GM23248 (cell line): Measurements from ENCODE around the gene FDX1. TPM values are rescaled to one million over a fixed set of nuclear protein-coding genes. Genes with fewer than 3 reads are reported as not detected.

ENCODE experiments used
- DNase-seq: peaks from one replicate; pipeline ENCODE4 v3.0.0-alpha.2; 2015
- H2AFZ ChIP-seq: fragments of 200-600 bp; sonication (generic); 2 replicates; pipeline ENCODE4 v1.6.1; 2016; ENCODE audit warnings: antibody characterized with exemption
- H3F3A ChIP-seq: fragments of 200-600 bp; sonication (generic); 2 replicates; pipeline ENCODE4 v1.6.1; 2016; ENCODE audit warnings: mild to moderate bottlenecking, antibody characterized with exemption, mixed run types; ENCODE audit not compliant: insufficient read depth
- H3K27ac ChIP-seq: fragments of 200-600 bp; sonication (generic); 2 replicates; pipeline ENCODE4 v1.5.1; 2016; ENCODE audit warnings: mild to moderate bottlenecking
- H3K27me3 ChIP-seq: fragments of 200-600 bp; sonication (generic); replicated peaks from 2 replicates; pipeline ENCODE4 v1.6.1; 2016; ENCODE audit warnings: mild to moderate bottlenecking; ENCODE audit not compliant: insufficient read depth
- H3K36me3 ChIP-seq: fragments of 200-600 bp; sonication (generic); 2 replicates; pipeline ENCODE4 v1.6.1; 2016; ENCODE audit warnings: low read depth, mild to moderate bottlenecking
- H3K4me1 ChIP-seq: fragments of 200-600 bp; sonication (generic); 2 replicates; pipeline ENCODE4 v1.6.1; 2016; ENCODE audit warnings: mild to moderate bottlenecking; ENCODE audit not compliant: insufficient read depth
- H3K4me2 ChIP-seq: fragments of 200-600 bp; sonication (generic); one replicate; pipeline ENCODE4 v1.6.1; 2016; ENCODE audit warnings: mild to moderate bottlenecking; ENCODE audit not compliant: unreplicated experiment
- H3K4me3 ChIP-seq: fragments of 200-600 bp; sonication (generic); 2 replicates; pipeline ENCODE4 v1.5.1; 2016; ENCODE audit warnings: mild to moderate bottlenecking
- H3K79me2 ChIP-seq: fragments of 200-600 bp; sonication (generic); 2 replicates; pipeline ENCODE4 v1.6.1; 2016; ENCODE audit warnings: mild to moderate bottlenecking; ENCODE audit not compliant: insufficient read depth
- H3K9ac ChIP-seq: fragments of 200-600 bp; sonication (generic); 2 replicates; pipeline ENCODE4 v1.6.1; 2016; ENCODE audit warnings: mild to moderate bottlenecking
- H3K9me2 ChIP-seq: fragments of 200-600 bp; sonication (generic); 2 replicates; pipeline ENCODE4 v1.6.1; 2016; ENCODE audit warnings: mixed run types, mild to moderate bottlenecking, moderate library complexity; ENCODE audit not compliant: insufficient read depth
- H3K9me3 ChIP-seq: fragments of 200-600 bp; sonication (generic); one replicate; pipeline ENCODE4 v1.6.1; 2017; ENCODE audit warnings: low read depth
- H4K20me1 ChIP-seq: fragments of 200-600 bp; sonication (generic); 2 replicates; pipeline ENCODE4 v1.6.0; 2016; ENCODE audit not compliant: insufficient read depth
- EZH2 ChIP-seq: fragments of 200-600 bp; sonication (generic); IDR thresholded peaks from 2 replicates; pipeline ENCODE4 v1.6.1; 2018; ENCODE audit warnings: antibody characterized with exemption, mild to moderate bottlenecking; ENCODE audit not compliant: insufficient read depth, poor library complexity, severe bottlenecking
- EZH2phosphoT487 ChIP-seq: fragments of 200-600 bp; sonication (generic); IDR thresholded peaks from 2 replicates; pipeline ENCODE4 v1.6.1; 2018; ENCODE audit warnings: antibody characterized with exemption, moderate library complexity, mild to moderate bottlenecking, low read depth; ENCODE audit not compliant: insufficient read depth
- WGBS, 2 experiments: methylation state at CpG; one replicate each; pipeline ENCODE4 v1.1.6; 2015 to 2017; ENCODE audit warnings: low lambda C conversion rate in 2 of 2, low coverage in 1 of 2; ENCODE audit errors: missing lambda C conversion rate in 2 of 2; 5-methylcytosine and 5-hydroxymethylcytosine counted together
- in situ Hi-C: fragments of 300-500 bp; cut with MboI; formaldehyde crosslinking; loops from 2 replicates; pipeline ENCODE4 v1.15.0; 2020
- polyA plus RNA-seq: library from polyadenylated mRNA; unstranded; fragments of >200 nt; fragmentation: Nextera tagmentation; extraction: Ambion mirVana; gene quantifications from 2 replicates; pipeline ENCODE4 v1.2.1, GENCODE V29; 2016
- total RNA-seq: library from RNA; depleted of rRNA; stranded (reverse); fragments of >200 nt; shearing (Covaris generic); gene quantifications from 2 replicates; pipeline ENCODE4 v1.2.3, GENCODE V29; 2014

Gene FDX1
- total and polyA plus RNA-seq, 2 experiments from 2014 or later, result 12.2 to 16.6 TPM

DNA sequence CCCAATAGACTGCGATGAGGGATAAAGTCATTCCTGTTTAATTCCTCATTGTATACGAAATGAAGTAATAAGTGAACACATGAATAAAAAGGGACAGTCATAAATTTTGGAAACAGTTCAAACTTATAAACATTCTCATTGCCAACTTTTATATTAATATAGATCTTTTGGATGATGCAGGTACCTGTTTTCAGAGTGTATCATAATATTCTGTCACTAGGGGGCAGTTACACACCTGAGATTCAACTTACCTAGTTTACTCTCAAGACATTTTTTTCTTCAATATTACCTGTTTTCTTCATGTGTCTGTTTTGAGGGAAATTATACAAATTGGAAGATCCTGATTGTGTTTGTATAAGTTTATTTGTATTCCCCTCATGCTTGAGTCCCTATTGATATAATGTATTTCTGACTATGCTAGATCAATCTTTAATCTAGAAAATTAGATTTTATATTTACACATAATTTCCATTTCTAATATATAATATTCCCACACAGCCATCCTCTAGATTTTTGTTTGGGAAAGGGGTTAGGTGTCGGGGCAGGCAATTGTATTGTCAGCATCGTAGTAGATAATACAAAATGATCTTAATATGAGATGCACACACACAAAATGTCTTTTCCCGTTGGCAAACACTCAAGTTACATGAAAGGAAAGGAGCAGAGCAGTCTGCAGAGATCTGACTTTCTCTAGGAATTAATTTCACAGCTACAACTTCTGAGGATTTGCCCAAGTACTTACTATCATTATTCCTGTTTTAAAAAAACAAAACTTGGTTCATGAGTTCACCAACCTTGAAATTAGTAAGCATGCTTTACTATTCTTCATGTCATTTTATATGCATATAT lies 18.4 kb downstream of the FDX1 start:
- no peaks in the 10 kb centered on the region for H3K9me2 ChIP-seq
- H2AFZ ChIP-seq, result no peak overlapping the region
- in situ Hi-C loops, result no loop called here
- H3K27ac ChIP-seq, result no peak overlapping the region
- H3K79me2 ChIP-seq, result peaks cover 9% of the 10 kb centered on the region; the same call in 1 of the 2 replicates
- H3K4me1 ChIP-seq, result peaks cover 5% of the 10 kb centered on the region; the same call in 1 of the 2 replicates
- H3K27me3 ChIP-seq, result no peaks in the 10 kb centered on the region
- H3K4me2 ChIP-seq, result no peak overlapping the region
- peaks cover 3% of the 10 kb centered on the region; the same call in 1 of the 2 replicates for H3K36me3 ChIP-seq
- H3K9me3 ChIP-seq, result no peaks in the 10 kb centered on the region
- H3K4me3 ChIP-seq, result no peak overlapping the region
- TF ChIP-seq EZH2 (no peak), EZH2phosphoT487 (no peak)
- DNase-seq, result no peak
- 64 to 70% methylated on average over 5 of the region's 5 CpGs for WGBS, 2 experiments
- no peak overlapping the region for H3K9ac ChIP-seq
- H4K20me1 ChIP-seq, result no peaks in the 10 kb centered on the region
- H3F3A ChIP-seq, result no peaks in the 10 kb centered on the region

DNA sequence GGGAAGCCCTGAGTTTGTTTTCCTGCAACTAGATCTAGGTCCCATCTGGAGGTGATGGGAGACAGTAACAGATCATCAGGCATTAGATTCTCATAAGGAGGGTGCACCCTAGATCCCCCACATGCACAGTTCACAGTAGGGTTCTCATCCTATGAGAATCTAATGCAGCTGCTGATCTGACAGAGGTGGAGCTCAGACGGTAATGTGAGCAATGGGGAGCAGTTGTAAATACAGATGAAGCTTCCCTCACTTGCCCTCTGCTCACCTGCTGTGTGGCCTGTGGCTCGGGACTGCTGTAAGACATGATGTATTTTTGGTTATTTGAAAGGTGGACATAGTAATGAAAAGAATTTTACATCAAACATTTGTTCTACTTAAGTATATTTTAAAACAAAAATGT lies 20.5 kb downstream of the FDX1 start:
- Histone ChIP-seq H4K20me1 (0 out of 2 replicates have a peak, but pooled peaks cover 2% of the 10 kb centered on the region), H3K27me3 (no peaks in the 10 kb centered on the region), H3K4me3 (no peak overlapping the region), H3K9me3 (no peaks in the 10 kb centered on the region), H3K9ac (no peak overlapping the region), H3F3A (no peaks in the 10 kb centered on the region), H3K27ac (no peak overlapping the region), H3K9me2 (no peaks in the 10 kb centered on the region), H3K36me3 (peaks cover 3% of the 10 kb centered on the region; the same call in 1 of the 2 replicates), H2AFZ (no peak overlapping the region), H3K4me2 (no peak overlapping the region), H3K4me1 (peaks cover 4% of the 10 kb centered on the region; the same call in 1 of the 2 replicates), H3K79me2 (no peaks in the 10 kb centered on the region)
- no peak for DNase-seq
- 85 to 95% methylated on average over 2 of the region's 2 CpGs for WGBS, 2 experiments
- no peak for TF ChIP-seq EZH2
- TF ChIP-seq EZH2phosphoT487, result no peak
- in situ Hi-C loops, result loop anchor here (10.0 to 25.0 kb wide), 2 partner anchors 785 to 987 kb away; no protein-coding TSS in a partner anchor

- Histone ChIP-seq H3K4me2 (no peak overlapping the region), H3K4me3 (no peak overlapping the region), H3F3A (no peaks in the 10 kb centered on the region), H3K36me3 (peaks cover 3% of the 10 kb centered on the region; the same call in 1 of the 2 replicates), H3K27ac (no peak overlapping the region), H3K79me2 (no peaks in the 10 kb centered on the region), H3K9me2 (no peaks in the 10 kb centered on the region), H3K9ac (no peak overlapping the region), H3K27me3 (no peaks in the 10 kb centered on the region), H4K20me1 (peaks cover 2% of the 10 kb centered on the region; the same call in 1 of the 2 replicates), H2AFZ (no peak overlapping the region), H3K4me1 (no peaks in the 10 kb centered on the region), H3K9me3 (no peaks in the 10 kb centered on the region)
- DNase-seq, result no peak
- WGBS, 2 experiments, result 100% methylated on average over 2 of the region's 2 CpGs
- no peak for TF ChIP-seq EZH2
- TF ChIP-seq EZH2phosphoT487, result no peak
- in situ Hi-C loops, result loop anchor here (10.0 to 25.0 kb wide), 2 partner anchors 782 to 985 kb away; no protein-coding TSS in a partner anchor
Observed at GRCh38 chr11:110452720-110453119, 23.0 kb downstream of the FDX1 start.

DNA sequence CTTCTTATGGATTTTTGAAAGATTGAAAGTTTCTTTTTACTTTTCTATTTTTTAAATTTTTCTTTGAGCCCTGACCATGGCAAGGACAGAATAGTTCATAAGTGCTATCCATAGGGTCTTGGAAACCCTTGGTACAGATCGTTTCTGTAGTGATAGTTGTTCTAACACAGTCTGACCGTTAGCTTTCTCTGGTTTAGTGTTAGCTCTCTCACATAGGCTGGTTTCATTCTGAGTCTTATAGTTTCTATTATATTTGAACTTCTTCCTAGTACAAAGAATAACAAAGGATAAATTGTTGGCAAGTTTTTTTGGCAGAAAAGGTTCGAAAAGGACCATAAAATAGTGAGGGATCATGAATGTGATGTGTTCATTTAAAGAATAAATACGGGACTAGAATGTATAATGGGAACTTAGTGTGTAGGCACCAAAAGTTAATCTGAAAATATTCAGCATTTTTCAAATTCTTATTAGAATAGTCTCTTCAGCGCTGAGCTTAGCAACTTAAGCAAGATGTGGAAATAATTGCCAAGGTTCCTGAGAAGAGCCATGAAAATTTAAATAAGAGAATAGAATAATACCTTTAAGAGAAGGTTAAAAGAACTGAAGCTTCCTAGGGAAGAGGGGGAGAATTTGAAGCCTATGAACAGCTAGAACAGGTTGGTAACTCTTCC lies 24.1 kb downstream of the FDX1 start:
- in situ Hi-C loops, result loop anchor here (10.0 to 25.0 kb wide), 2 partner anchors 781 to 983 kb away; no protein-coding TSS in a partner anchor
- Histone ChIP-seq H4K20me1 (peaks cover 2% of the 10 kb centered on the region; the same call in 1 of the 2 replicates), H3F3A (no peaks in the 10 kb centered on the region), H3K4me2 (no peak overlapping the region), H3K27me3 (no peaks in the 10 kb centered on the region), H3K4me3 (no peak overlapping the region), H3K36me3 (peaks cover 3% of the 10 kb centered on the region; the same call in 1 of the 2 replicates), H3K79me2 (no peaks in the 10 kb centered on the region), H3K9ac (no peak overlapping the region), H3K9me2 (no peaks in the 10 kb centered on the region), H3K9me3 (no peaks in the 10 kb centered on the region), H3K4me1 (no peaks in the 10 kb centered on the region), H3K27ac (no peak overlapping the region), H2AFZ (no peak overlapping the region)
- TF ChIP-seq EZH2, result no peak
- no peak for TF ChIP-seq EZH2phosphoT487
- peak; percentile 36 for DNase-seq
- WGBS, 2 experiments, result 53 to 59% methylated on average over 5 of the region's 5 CpGs
